Measurements from ENCODE around the gene LPP. TPM values are rescaled to one million over a fixed set of nuclear protein-coding genes. Genes with fewer than 3 reads are reported as not detected.
"Not testable (repeated sequence)": the region's sequence is repeated elsewhere in the genome, so short reads cannot be mapped to it uniquely, and the experiment has no call there.

LPP gene
- total RNA-seq, 1 experiment from 2014 or later, result 120 TPM

DNA sequence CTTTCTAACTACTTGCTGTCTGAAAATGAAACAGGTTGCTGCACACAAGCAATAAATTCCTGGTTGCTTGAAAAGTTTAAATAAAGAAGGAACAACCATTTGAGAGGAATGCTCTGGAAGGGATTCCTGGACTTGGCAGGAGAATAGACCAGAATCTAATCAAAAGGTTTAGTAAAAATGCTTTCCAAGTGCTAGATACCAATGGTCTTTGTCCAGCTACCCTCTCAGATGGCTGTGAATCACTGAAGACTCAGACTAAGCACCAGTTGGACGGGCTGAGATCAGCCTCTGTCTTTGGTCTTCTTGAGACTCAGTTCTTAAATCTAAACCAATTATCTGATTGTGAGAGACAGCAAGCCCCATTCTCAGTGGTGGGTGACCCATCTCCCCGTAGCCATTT is 27.7 kb upstream of the LPP start:
- H3K27ac Mint-ChIP-seq (ENCODE audit: unreplicated experiment), result no peak overlapping the region
- CTCF ChIA-PET, result no interaction called here
- TF ChIP-seq CTCF (IDR thresholded peaks at IDR 0.05; ENCODE audit: insufficient read depth in 1 of 2, low read depth in 1 of 2, low read length in 1 of 2, severe bottlenecking in 1 of 2, unreplicated experiment in 1 of 2), result no peak
- no TSS peak for BruUV-seq (replicated peaks)
- Histone ChIP-seq H3K27me3 (replicated peaks; ENCODE audit: control insufficient read depth, insufficient read depth, low read length) (no peaks in the 10 kb centered on the region), H3K36me3 (ENCODE audit: control insufficient read depth, insufficient read depth, low read length) (no peaks in the 10 kb centered on the region), H3K4me1 (peaks cover 41% of the 10 kb centered on the region), H3K9me3 (no peaks in the 10 kb centered on the region), H3K4me3 (ENCODE audit: low read depth, low read length) (no peak overlapping the region)
- POLR2A ChIA-PET, result no interaction called here
- H3K27me3 Mint-ChIP-seq (ENCODE audit: insufficient read depth, unreplicated experiment), result no peaks in the 10 kb centered on the region
- H3K4me3 Mint-ChIP-seq (ENCODE audit: unreplicated experiment), result no peak overlapping the region
- H3K4me1 Mint-ChIP-seq (ENCODE audit: low read depth, unreplicated experiment), result peaks cover 20% of the 10 kb centered on the region
- H3K36me3 Mint-ChIP-seq (ENCODE audit: insufficient read depth, unreplicated experiment), result peaks cover 6% of the 10 kb centered on the region
- H3K9me3 Mint-ChIP-seq (ENCODE audit: unreplicated experiment), result no peaks in the 10 kb centered on the region
- no peak for DNase-seq
- intact Hi-C loops (cut with micrococcal nuclease; ENCODE audit: unreplicated experiment), result no loop called here

DNA sequence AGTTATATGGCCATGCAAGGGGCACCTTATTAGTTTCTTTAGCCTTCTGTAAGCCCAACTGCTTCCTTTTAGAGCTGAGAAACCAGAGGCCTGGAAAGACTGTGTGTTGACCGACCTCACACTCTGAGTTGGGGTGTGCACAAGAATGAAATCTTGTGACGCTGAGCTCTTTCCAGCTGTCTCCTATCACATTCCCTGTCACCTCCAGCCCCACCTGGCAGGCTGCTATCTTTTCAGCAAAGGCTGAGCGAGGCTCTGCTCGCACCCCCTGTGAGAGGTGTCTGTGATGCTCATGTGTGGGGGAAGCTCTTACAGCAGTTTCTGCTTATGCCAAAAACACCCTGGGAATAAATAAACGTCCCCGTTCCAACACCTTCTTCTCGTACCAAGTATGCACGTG is 27.0 kb upstream of the LPP start:
- BruUV-seq (replicated peaks), result no TSS peak
- Mint-ChIP-seq H3K27ac (ENCODE audit: unreplicated experiment) (no peak overlapping the region), H3K4me3 (ENCODE audit: unreplicated experiment) (no peak overlapping the region), H3K27me3 (ENCODE audit: insufficient read depth, unreplicated experiment) (no peaks in the 10 kb centered on the region), H3K9me3 (ENCODE audit: unreplicated experiment) (no peaks in the 10 kb centered on the region), H3K36me3 (ENCODE audit: insufficient read depth, unreplicated experiment) (peaks cover 6% of the 10 kb centered on the region), H3K4me1 (ENCODE audit: low read depth, unreplicated experiment) (peaks cover 18% of the 10 kb centered on the region)
- no peak overlapping the region for H3K4me3 ChIP-seq (ENCODE audit: low read depth, low read length)
- no peaks in the 10 kb centered on the region for H3K9me3 ChIP-seq
- H3K4me1 ChIP-seq, result peaks cover 34% of the 10 kb centered on the region
- ChIA-PET CTCF (no interaction called here), POLR2A (interaction anchor here (0.9 kb wide), 1 partner anchor 26 kb away, joined by 6 read pairs; the partner anchor contains the start of gene LPP)
- no peaks in the 10 kb centered on the region for H3K27me3 ChIP-seq (replicated peaks; ENCODE audit: control insufficient read depth, insufficient read depth, low read length)
- intact Hi-C loops (cut with micrococcal nuclease; ENCODE audit: unreplicated experiment), result no loop called here
- TF ChIP-seq CTCF (IDR thresholded peaks at IDR 0.05; ENCODE audit: insufficient read depth in 1 of 2, low read depth in 1 of 2, low read length in 1 of 2, severe bottlenecking in 1 of 2, unreplicated experiment in 1 of 2), result no peak
- H3K36me3 ChIP-seq (ENCODE audit: control insufficient read depth, insufficient read depth, low read length), result no peaks in the 10 kb centered on the region
- no peak for DNase-seq

GRCh38 chr3:188128905-188129304 is 25.1 kb upstream of the LPP start:
- Histone ChIP-seq H3K36me3 (ENCODE audit: control insufficient read depth, insufficient read depth, low read length) (no peaks in the 10 kb centered on the region), H3K9me3 (no peaks in the 10 kb centered on the region), H3K27me3 (replicated peaks; ENCODE audit: control insufficient read depth, insufficient read depth, low read length) (no peaks in the 10 kb centered on the region), H3K4me1 (peaks cover 15% of the 10 kb centered on the region), H3K4me3 (ENCODE audit: low read depth, low read length) (no peak overlapping the region)
- ChIA-PET POLR2A (no interaction called here), CTCF (no interaction called here)
- DNase-seq, result no peak
- Mint-ChIP-seq H3K9me3 (ENCODE audit: unreplicated experiment) (no peaks in the 10 kb centered on the region), H3K4me3 (ENCODE audit: unreplicated experiment) (no peak overlapping the region), H3K27ac (ENCODE audit: unreplicated experiment) (no peak overlapping the region), H3K36me3 (ENCODE audit: insufficient read depth, unreplicated experiment) (no peaks in the 10 kb centered on the region), H3K4me1 (ENCODE audit: low read depth, unreplicated experiment) (peaks cover 4% of the 10 kb centered on the region), H3K27me3 (ENCODE audit: insufficient read depth, unreplicated experiment) (no peaks in the 10 kb centered on the region)
- TF ChIP-seq CTCF (IDR thresholded peaks at IDR 0.05; ENCODE audit: insufficient read depth in 1 of 2, low read depth in 1 of 2, low read length in 1 of 2, severe bottlenecking in 1 of 2, unreplicated experiment in 1 of 2), result no peak
- no TSS peak for BruUV-seq (replicated peaks)
- intact Hi-C loops (cut with micrococcal nuclease; ENCODE audit: unreplicated experiment), result no loop called here

GRCh38 chr3:188131023-188131422 is 22.9 kb upstream of the LPP start:
- intact Hi-C loops (cut with micrococcal nuclease; ENCODE audit: unreplicated experiment); H3K36me3 Mint-ChIP-seq (ENCODE audit: insufficient read depth, unreplicated experiment); DNase-seq; H3K4me1 Mint-ChIP-seq (ENCODE audit: low read depth, unreplicated experiment); H3K27me3 ChIP-seq (replicated peaks; ENCODE audit: control insufficient read depth, insufficient read depth, low read length); H3K27ac Mint-ChIP-seq (ENCODE audit: unreplicated experiment); H3K36me3 ChIP-seq (ENCODE audit: control insufficient read depth, insufficient read depth, low read length); H3K4me3 ChIP-seq (ENCODE audit: low read depth, low read length); POLR2A ChIA-PET; H3K9me3 Mint-ChIP-seq (ENCODE audit: unreplicated experiment); CTCF ChIA-PET; H3K4me3 Mint-ChIP-seq (ENCODE audit: unreplicated experiment); BruUV-seq (replicated peaks); H3K9me3 ChIP-seq; H3K4me1 ChIP-seq; H3K27me3 Mint-ChIP-seq (ENCODE audit: insufficient read depth, unreplicated experiment): not testable (repeated sequence)

Data from Caco-2 (cell line).